ENCODE results near the gene ATAD3A. TPM values are rescaled to one million over a fixed set of nuclear protein-coding genes. Genes with fewer than 3 reads are reported as not detected.
"Not testable (repeated sequence)": the region's sequence is repeated elsewhere in the genome, so short reads cannot be mapped to it uniquely, and the experiment has no call there.

The ATAD3A gene
- total RNA-seq, 4 donors from 2014 or later: 14.6 to 34.4 (median 20.4) TPM

GRCh38 chr1:1489861-1490260 is 22.1 kb upstream of the ATAD3A start:
- H3K27me3 ChIP-seq: no peaks in the 10 kb centered on the region
- WGBS, 2 donors (ENCODE audit: low coverage in 1 of 2): 95% methylated on average over 19 of the region's 19 CpGs; no CpG with 5 or more reads in 1 of the 2 donors
- in situ Hi-C loops (cut with MboI; ENCODE audit: low pct_ligation_motif_present in 1 of 4, low pct_unique_long_range_greater_than_20kb in 1 of 4, low sequenced_read_pairs in 3 of 4) (no loop called here), intact Hi-C loops (cut with DNase I; ENCODE audit: low total_unique reads) (no loop called here)
- no peak overlapping the region for H3K27ac ChIP-seq
- TF ChIP-seq EP300 (IDR thresholded peaks at IDR 0.05; ENCODE audit: low read depth) (no peak), POLR2A (IDR thresholded peaks at IDR 0.05) (no peak), CTCF (IDR thresholded peaks at IDR 0.05) (no peak), POLR2AphosphoS5 (IDR thresholded peaks at IDR 0.05) (no peak)
- H3K36me3 ChIP-seq: peaks cover 0 to 58% (median 17%) of the 10 kb centered on the region in 4 donors
- no peaks in the 10 kb centered on the region for H3K4me1 ChIP-seq
- H3K4me3 ChIP-seq: no peak overlapping the region
- H3K9me3 ChIP-seq: peaks cover 0 to 8% of the 10 kb centered on the region in 2 donors
- no peak for DNase-seq

- no peak for TF ChIP-seq CTCF (IDR thresholded peaks at IDR 0.05)
- no peak for TF ChIP-seq POLR2A (IDR thresholded peaks at IDR 0.05)
- TF ChIP-seq POLR2AphosphoS5 (IDR thresholded peaks at IDR 0.05): no peak
- no peak for TF ChIP-seq EP300 (IDR thresholded peaks at IDR 0.05; ENCODE audit: low read depth)
- intact Hi-C loops (cut with DNase I; ENCODE audit: low total_unique reads) (no loop called here), in situ Hi-C loops (cut with MboI; ENCODE audit: low pct_ligation_motif_present in 1 of 4, low pct_unique_long_range_greater_than_20kb in 1 of 4, low sequenced_read_pairs in 3 of 4) (no loop called here)
- 94% methylated on average over 16 of the region's 25 CpGs; no CpG with 5 or more reads in 1 of the 2 donors for WGBS, 2 donors (ENCODE audit: low coverage in 1 of 2)
- Histone ChIP-seq H3K27me3 (no peaks in the 10 kb centered on the region), H3K9me3 (peaks cover 0 to 8% of the 10 kb centered on the region in 2 donors), H3K27ac (no peak overlapping the region), H3K4me1 (no peaks in the 10 kb centered on the region), H3K4me3 (no peak overlapping the region), H3K36me3 (peaks cover 0 to 58% (median 17%) of the 10 kb centered on the region in 4 donors)
- no peak for DNase-seq
These were observed 21.2 kb upstream of the ATAD3A start for GRCh38 chr1:1490633-1491230.

- 95% methylated on average over 10 of the region's 10 CpGs; no CpG with 5 or more reads in 1 of the 2 donors for WGBS, 2 donors (ENCODE audit: low coverage in 1 of 2)
- no peak overlapping the region for H3K4me3 ChIP-seq
- no peak for DNase-seq
- TF ChIP-seq POLR2A (IDR thresholded peaks at IDR 0.05) (no peak), POLR2AphosphoS5 (IDR thresholded peaks at IDR 0.05) (no peak), CTCF (IDR thresholded peaks at IDR 0.05) (no peak), EP300 (IDR thresholded peaks at IDR 0.05; ENCODE audit: low read depth) (no peak)
- H3K36me3 ChIP-seq: peaks cover 0 to 55% (median 17%) of the 10 kb centered on the region in 4 donors
- no peaks in the 10 kb centered on the region for H3K27me3 ChIP-seq
- no peak overlapping the region for H3K27ac ChIP-seq
- H3K9me3 ChIP-seq: peaks cover 0 to 8% of the 10 kb centered on the region in 2 donors
- in situ Hi-C loops (cut with MboI; ENCODE audit: low pct_ligation_motif_present in 1 of 4, low pct_unique_long_range_greater_than_20kb in 1 of 4, low sequenced_read_pairs in 3 of 4) (no loop called here), intact Hi-C loops (cut with DNase I; ENCODE audit: low total_unique reads) (no loop called here)
- H3K4me1 ChIP-seq: no peaks in the 10 kb centered on the region
These were observed 20.4 kb upstream of the ATAD3A start for GRCh38 chr1:1491601-1492000.

GRCh38 chr1:1494311-1494710 is 17.7 kb upstream of the ATAD3A start:
- H3K27ac ChIP-seq; H3K27me3 ChIP-seq; in situ Hi-C loops (cut with MboI; ENCODE audit: low pct_ligation_motif_present in 1 of 4, low pct_unique_long_range_greater_than_20kb in 1 of 4, low sequenced_read_pairs in 3 of 4); intact Hi-C loops (cut with DNase I; ENCODE audit: low total_unique reads); H3K9me3 ChIP-seq; DNase-seq; H3K4me3 ChIP-seq; H3K4me1 ChIP-seq: not testable (repeated sequence)
- WGBS, 2 donors (ENCODE audit: low coverage in 1 of 2): 95% methylated on average over 22 of the region's 22 CpGs; no CpG with 5 or more reads in 1 of the 2 donors
- peaks cover 0 to 39% (median 13%) of the 10 kb centered on the region in 4 donors for H3K36me3 ChIP-seq

GRCh38 chr1:1495461-1495975 is 16.4 kb upstream of the ATAD3A start:
- WGBS, 2 donors (ENCODE audit: low coverage in 1 of 2): 96% methylated on average over 13 of the region's 18 CpGs; no CpG with 5 or more reads in 1 of the 2 donors
- peaks cover 0 to 27% (median 8%) of the 10 kb centered on the region in 4 donors for H3K36me3 ChIP-seq
- H3K4me1 ChIP-seq; H3K4me3 ChIP-seq; H3K9me3 ChIP-seq; in situ Hi-C loops (cut with MboI; ENCODE audit: low pct_ligation_motif_present in 1 of 4, low pct_unique_long_range_greater_than_20kb in 1 of 4, low sequenced_read_pairs in 3 of 4); H3K27ac ChIP-seq; H3K27me3 ChIP-seq; DNase-seq; intact Hi-C loops (cut with DNase I; ENCODE audit: low total_unique reads): not testable (repeated sequence)
